Activated CD8-positive, alpha-beta T cell treated with anti-CD3 and anti-CD28 coated beads, Interleukin-2, amount 10 ng/mL, durations not matched to agents 7 days and 5 days (primary cell): ENCODE measurements around the gene PRKG1. TPM values are rescaled to one million over a fixed set of nuclear protein-coding genes. Genes with fewer than 3 reads are reported as not detected.

Experiments
- ATAC-seq: fragments of 150-1000 bp; cut with Tn5 transposase; one replicate; pipeline ENCODE4 v1.10.0; 2021; ENCODE audit warnings: moderate library complexity
- CTCF ChIA-PET: fragments of 350-600 bp; sonication (Branson Sonifier 250); formaldehyde crosslinking; loops from one replicate; lab custom pipeline; 2021; ENCODE audit warnings: antibody characterized with exemption; lab: Charles Lee
- POLR2A ChIA-PET: fragments of 350-600 bp; sonication (Branson Sonifier 250); formaldehyde crosslinking; loops from one replicate; lab custom pipeline; 2021; ENCODE audit warnings: antibody characterized with exemption; lab: Charles Lee
- DNase-seq: peaks from one replicate; pipeline ENCODE4 v3.0.0-alpha.2; 2020
- H3K27ac Mint-ChIP-seq: one replicate; pipeline ENCODE4 v1.8.0; 2021; ENCODE audit warnings: mild to moderate bottlenecking, mixed read lengths
- H3K27me3 Mint-ChIP-seq: one replicate; pipeline ENCODE4 v1.8.0; 2021; ENCODE audit warnings: low read depth, mixed read lengths
- H3K36me3 Mint-ChIP-seq: one replicate; pipeline ENCODE4 v1.8.0; 2021; ENCODE audit warnings: low read depth, mixed read lengths
- H3K4me1 Mint-ChIP-seq: one replicate; pipeline ENCODE4 v1.8.0; 2021; ENCODE audit warnings: low read depth, mixed read lengths
- H3K4me3 Mint-ChIP-seq: one replicate; pipeline ENCODE4 v1.8.0; 2021; ENCODE audit warnings: mild to moderate bottlenecking, mixed read lengths
- H3K9me3 Mint-ChIP-seq: one replicate; pipeline ENCODE4 v1.8.0; 2022; ENCODE audit warnings: mixed read lengths; ENCODE audit not compliant: insufficient read depth
- total RNA-seq, 2 experiments: library from RNA; stranded (reverse); gene quantifications; one replicate each; pipeline ENCODE4 v1.2.3, GENCODE V29; 2021

The PRKG1 gene
- total RNA-seq, 2 experiments from 2014 or later, result not detected

GRCh38 chr10:51792678-51793077 is 718.4 kb downstream of the PRKG1 start:
- ATAC-seq (no peak), DNase-seq (no peak)
- H3K9me3 Mint-ChIP-seq, result peaks cover 6% of the 10 kb centered on the region
- H3K4me3 Mint-ChIP-seq, result no peak overlapping the region
- CTCF ChIA-PET, result no interaction called here
- no peaks in the 10 kb centered on the region for H3K36me3 Mint-ChIP-seq
- no peaks in the 10 kb centered on the region for H3K4me1 Mint-ChIP-seq
- H3K27ac Mint-ChIP-seq, result no peak overlapping the region
- no peaks in the 10 kb centered on the region for H3K27me3 Mint-ChIP-seq
- POLR2A ChIA-PET, result no interaction called here

- H3K4me3 Mint-ChIP-seq, result no peak overlapping the region
- no peaks in the 10 kb centered on the region for H3K4me1 Mint-ChIP-seq
- H3K9me3 Mint-ChIP-seq, result no peaks in the 10 kb centered on the region
- no peak for DNase-seq
- no peak overlapping the region for H3K27ac Mint-ChIP-seq
- H3K36me3 Mint-ChIP-seq, result no peaks in the 10 kb centered on the region
- CTCF ChIA-PET, result no interaction called here
- no peak for ATAC-seq
- H3K27me3 Mint-ChIP-seq, result no peaks in the 10 kb centered on the region
- POLR2A ChIA-PET, result no interaction called here
Measured at GRCh38 chr10:51800121-51800520, 725.8 kb downstream of the PRKG1 start.

- no peak overlapping the region for H3K27ac Mint-ChIP-seq
- H3K36me3 Mint-ChIP-seq, result no peaks in the 10 kb centered on the region
- H3K27me3 Mint-ChIP-seq, result no peaks in the 10 kb centered on the region
- ATAC-seq (no peak), DNase-seq (no peak)
- H3K4me3 Mint-ChIP-seq, result no peak overlapping the region
- CTCF ChIA-PET, result no interaction called here
- no peaks in the 10 kb centered on the region for H3K4me1 Mint-ChIP-seq
- no peaks in the 10 kb centered on the region for H3K9me3 Mint-ChIP-seq
- POLR2A ChIA-PET, result no interaction called here
Measured at GRCh38 chr10:51800725-51801424, 726.6 kb downstream of the PRKG1 start.

GRCh38 chr10:51802030-51802429 is 727.7 kb downstream of the PRKG1 start:
- Mint-ChIP-seq H3K4me1 (no peaks in the 10 kb centered on the region), H3K4me3 (no peak overlapping the region), H3K27ac (no peak overlapping the region), H3K36me3 (no peaks in the 10 kb centered on the region), H3K27me3 (no peaks in the 10 kb centered on the region), H3K9me3 (no peaks in the 10 kb centered on the region)
- ATAC-seq (no peak), DNase-seq (no peak)
- ChIA-PET POLR2A (no interaction called here), CTCF (no interaction called here)

- CTCF ChIA-PET, result no interaction called here
- no peak overlapping the region for H3K27ac Mint-ChIP-seq
Measured at GRCh38 chr10:51804866-51805265, 730.6 kb downstream of the PRKG1 start.

DNA sequence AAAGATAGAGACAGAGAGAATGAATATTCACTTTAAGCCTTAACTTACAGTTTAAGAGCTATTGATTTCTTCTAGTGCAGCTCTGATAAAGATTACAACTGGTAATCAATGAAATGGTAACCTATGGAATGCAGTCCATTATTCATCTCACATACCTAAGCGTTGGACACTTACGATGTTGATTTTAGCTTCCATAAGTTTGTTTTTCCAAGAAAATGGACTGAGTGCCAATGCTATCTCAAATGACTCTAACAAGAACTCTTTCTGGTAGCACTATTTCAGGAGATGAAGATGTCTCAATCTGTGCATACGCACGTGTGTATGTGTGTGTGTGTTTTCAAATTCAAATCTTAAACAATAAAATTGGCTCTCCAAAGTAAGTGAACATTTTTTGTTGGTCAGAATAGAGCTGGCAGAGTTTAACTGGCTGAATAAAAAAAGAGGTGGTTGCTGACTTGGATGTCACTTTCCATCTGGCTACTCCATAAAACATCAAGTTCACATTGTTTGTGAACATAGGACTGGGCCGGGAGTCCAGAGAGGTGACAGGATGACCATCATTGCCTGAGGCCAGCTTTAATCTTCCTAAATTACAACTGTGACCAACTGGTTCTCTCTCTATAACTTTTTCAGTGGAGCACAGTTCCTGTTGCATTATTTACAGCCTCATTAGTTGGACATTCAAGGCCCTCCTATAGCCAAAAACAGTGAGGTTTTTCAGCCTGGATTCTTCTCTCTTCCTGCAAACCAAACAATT is 732.0 kb downstream of the PRKG1 start:
- no peak overlapping the region for H3K4me3 Mint-ChIP-seq
- no peaks in the 10 kb centered on the region for H3K4me1 Mint-ChIP-seq
- DNase-seq (no peak), ATAC-seq (no peak)
- POLR2A ChIA-PET, result no interaction called here
- no peaks in the 10 kb centered on the region for H3K36me3 Mint-ChIP-seq
- H3K27ac Mint-ChIP-seq, result no peak overlapping the region
- no peaks in the 10 kb centered on the region for H3K9me3 Mint-ChIP-seq
- H3K27me3 Mint-ChIP-seq, result no peaks in the 10 kb centered on the region
- CTCF ChIA-PET, result no interaction called here

More at GRCh38 chr10:51804866-51805265, 730.6 kb downstream of the PRKG1 start:
- no peaks in the 10 kb centered on the region for H3K27me3 Mint-ChIP-seq
- DNase-seq, result no peak
- no peak for ATAC-seq
- H3K36me3 Mint-ChIP-seq, result no peaks in the 10 kb centered on the region
- no peak overlapping the region for H3K4me3 Mint-ChIP-seq
- H3K4me1 Mint-ChIP-seq, result no peaks in the 10 kb centered on the region
- H3K9me3 Mint-ChIP-seq, result no peaks in the 10 kb centered on the region
- POLR2A ChIA-PET, result no interaction called here

DNA sequence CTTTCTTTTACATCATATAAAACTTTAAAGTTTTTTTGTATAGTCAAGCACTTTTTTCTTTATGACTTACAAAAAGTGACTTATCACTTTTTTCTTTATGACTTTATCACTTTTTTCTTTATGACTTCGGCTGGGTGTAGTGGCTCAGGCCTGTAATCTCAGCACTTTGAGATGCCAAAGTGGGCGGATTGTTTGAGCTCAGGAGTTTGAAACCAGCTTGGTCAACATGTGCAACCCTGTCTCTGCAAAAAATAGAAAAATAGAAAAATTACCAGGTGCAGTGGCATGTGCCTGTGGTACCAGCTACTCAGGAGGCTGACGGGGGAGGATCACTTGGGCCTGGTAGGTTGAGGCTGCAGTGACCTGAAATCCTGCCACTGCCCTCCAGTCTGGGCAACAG is 733.9 kb downstream of the PRKG1 start:
- Mint-ChIP-seq H3K27ac (no peak overlapping the region), H3K9me3 (no peaks in the 10 kb centered on the region), H3K36me3 (no peaks in the 10 kb centered on the region), H3K4me1 (no peaks in the 10 kb centered on the region), H3K4me3 (no peak overlapping the region), H3K27me3 (no peaks in the 10 kb centered on the region)
- DNase-seq (no peak), ATAC-seq (no peak)
- ChIA-PET POLR2A (no interaction called here), CTCF (no interaction called here)

DNA sequence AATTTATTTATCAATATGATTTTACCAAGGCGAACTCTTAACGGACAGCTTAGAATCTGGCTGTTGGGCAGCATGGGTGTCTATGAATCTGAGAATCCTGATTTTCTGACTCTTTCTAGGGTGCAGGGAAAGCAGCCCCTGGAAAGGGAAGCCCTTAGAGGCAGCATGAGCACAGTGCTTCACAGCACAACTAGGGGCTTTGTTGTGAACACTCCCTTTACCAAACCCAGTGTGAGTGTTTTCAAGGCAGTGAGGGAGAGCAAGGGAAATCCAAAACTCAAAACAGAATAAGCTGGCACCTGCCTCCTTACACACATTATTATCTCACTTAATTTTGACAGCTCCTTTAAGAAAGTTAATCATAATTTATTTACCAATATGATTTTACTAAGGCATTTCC is 741.4 kb downstream of the PRKG1 start:
- no peak overlapping the region for H3K4me3 Mint-ChIP-seq
- no peaks in the 10 kb centered on the region for H3K9me3 Mint-ChIP-seq
- POLR2A ChIA-PET, result no interaction called here
- ATAC-seq (no peak), DNase-seq (no peak)
- H3K27ac Mint-ChIP-seq, result no peak overlapping the region
- no peaks in the 10 kb centered on the region for H3K27me3 Mint-ChIP-seq
- no peaks in the 10 kb centered on the region for H3K36me3 Mint-ChIP-seq
- CTCF ChIA-PET, result no interaction called here
- no peaks in the 10 kb centered on the region for H3K4me1 Mint-ChIP-seq

DNA sequence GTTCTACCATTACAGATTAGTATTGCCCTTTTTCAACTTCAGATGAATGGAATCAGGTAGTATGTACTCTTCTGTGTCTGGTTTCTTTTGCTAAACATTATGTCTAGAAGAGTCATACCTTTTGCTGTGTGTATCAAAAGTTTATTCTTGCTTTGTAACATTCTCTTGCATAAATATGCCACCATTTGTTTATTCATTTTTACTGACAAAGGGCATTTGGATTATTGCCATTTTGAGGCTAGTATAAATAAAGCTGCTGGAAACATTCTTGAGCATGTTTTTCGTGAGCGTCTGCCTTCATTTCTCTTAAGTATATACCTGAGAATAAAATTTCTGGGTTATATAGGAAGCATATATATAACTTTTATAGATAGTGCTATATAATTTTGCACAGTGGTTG is 746.8 kb downstream of the PRKG1 start:
- no peak overlapping the region for H3K27ac Mint-ChIP-seq
- ATAC-seq, result no peak
- CTCF ChIA-PET, result no interaction called here
- DNase-seq, result no peak
- H3K9me3 Mint-ChIP-seq, result no peaks in the 10 kb centered on the region
- no peaks in the 10 kb centered on the region for H3K36me3 Mint-ChIP-seq
- H3K4me3 Mint-ChIP-seq, result no peak overlapping the region
- no peaks in the 10 kb centered on the region for H3K27me3 Mint-ChIP-seq
- POLR2A ChIA-PET, result no interaction called here
- no peaks in the 10 kb centered on the region for H3K4me1 Mint-ChIP-seq

DNA sequence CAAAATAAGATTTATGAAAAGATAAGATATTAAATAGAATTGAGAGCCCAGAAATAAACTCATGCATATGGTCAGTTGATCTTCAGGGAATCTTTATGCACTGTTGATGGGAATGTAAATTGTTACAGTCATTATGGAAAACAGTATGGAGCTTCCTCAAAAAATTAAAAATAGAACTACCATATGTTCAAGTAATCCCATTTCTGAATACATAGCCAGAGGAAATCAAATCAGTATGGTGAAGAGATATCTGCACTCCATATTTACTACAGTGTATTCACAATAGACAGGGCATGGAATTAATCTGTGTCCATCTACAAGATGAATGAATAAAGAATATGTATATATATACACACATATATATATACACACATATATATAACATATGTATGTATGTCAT is 747.5 kb downstream of the PRKG1 start:
- Mint-ChIP-seq H3K9me3 (no peaks in the 10 kb centered on the region), H3K4me1 (no peaks in the 10 kb centered on the region), H3K4me3 (no peak overlapping the region), H3K27me3 (no peaks in the 10 kb centered on the region), H3K27ac (no peak overlapping the region), H3K36me3 (no peaks in the 10 kb centered on the region)
- ChIA-PET CTCF (no interaction called here), POLR2A (no interaction called here)
- ATAC-seq, result no peak
- DNase-seq, result no peak

DNA sequence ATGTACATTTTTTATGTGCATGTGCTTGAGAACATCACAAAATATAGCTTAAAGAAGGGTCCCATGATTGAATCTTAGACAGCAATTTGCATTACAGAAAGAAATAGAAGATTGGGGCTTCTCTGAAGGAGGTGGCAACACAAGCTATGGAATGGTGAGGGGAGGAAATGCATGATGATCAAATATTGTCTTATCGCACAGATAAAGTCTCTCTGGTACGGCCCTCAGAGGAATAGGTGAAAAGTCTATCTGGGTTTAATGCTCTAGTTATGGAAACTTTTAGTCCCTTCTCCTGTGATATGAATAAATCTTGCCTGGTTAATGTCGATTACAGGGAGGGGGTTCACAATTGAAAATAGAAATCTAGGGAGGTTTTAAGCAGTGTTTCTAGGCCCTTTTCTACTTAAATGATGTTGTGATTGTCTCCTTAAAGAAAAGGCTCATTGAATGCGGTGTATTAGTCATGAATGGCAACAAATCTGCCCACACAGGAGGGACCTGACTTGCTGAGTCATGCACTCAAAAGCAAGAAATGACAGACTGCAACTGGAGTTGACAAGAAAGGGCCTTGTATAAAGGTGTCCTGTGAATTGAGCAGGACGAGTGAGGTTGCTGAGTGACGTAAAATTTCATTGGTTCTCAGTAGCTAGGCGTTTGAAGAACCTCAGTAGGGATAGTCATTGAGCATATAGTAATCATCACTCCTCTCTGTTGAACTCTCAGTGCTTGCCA is 758.5 kb downstream of the PRKG1 start:
- DNase-seq (no peak), ATAC-seq (no peak)
- no peaks in the 10 kb centered on the region for H3K9me3 Mint-ChIP-seq
- CTCF ChIA-PET, result no interaction called here
- H3K4me3 Mint-ChIP-seq, result no peak overlapping the region
- no peaks in the 10 kb centered on the region for H3K36me3 Mint-ChIP-seq
- H3K27ac Mint-ChIP-seq, result no peak overlapping the region
- no peaks in the 10 kb centered on the region for H3K27me3 Mint-ChIP-seq
- no peaks in the 10 kb centered on the region for H3K4me1 Mint-ChIP-seq
- POLR2A ChIA-PET, result no interaction called here

DNA sequence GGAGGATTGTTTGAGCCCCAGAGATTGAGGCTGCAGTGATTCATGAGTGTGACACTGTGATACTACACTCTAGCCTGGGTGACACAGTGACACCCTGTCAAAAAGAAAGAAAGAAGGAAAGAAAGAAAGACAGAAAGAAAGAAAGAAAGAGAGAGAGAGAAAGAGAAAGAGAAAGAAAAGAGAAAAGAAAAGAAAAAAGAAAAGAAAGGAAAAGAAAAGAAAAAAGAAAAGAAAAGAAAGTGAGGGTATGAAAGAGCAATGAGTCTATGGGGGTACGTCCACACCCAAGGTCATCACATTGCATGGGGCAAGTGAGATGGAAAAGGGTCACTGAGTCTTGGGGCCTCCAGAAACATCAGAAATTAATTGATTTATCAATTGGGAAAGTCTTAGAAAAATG is 760.3 kb downstream of the PRKG1 start:
- Mint-ChIP-seq H3K27ac (no peak overlapping the region), H3K4me1 (no peaks in the 10 kb centered on the region), H3K36me3 (no peaks in the 10 kb centered on the region), H3K27me3 (no peaks in the 10 kb centered on the region), H3K4me3 (no peak overlapping the region), H3K9me3 (no peaks in the 10 kb centered on the region)
- ATAC-seq (no peak), DNase-seq (no peak)
- POLR2A ChIA-PET, result no interaction called here
- CTCF ChIA-PET, result no interaction called here
